Islet of Langerhans (tissue), 1 donor: ENCODE data around the gene ARL5A.

ENCODE experiments used
- FAIRE-seq: peaks from one replicate; lab custom pipeline; 2011; peaks lifted over from hg19 to GRCh38; lab: Jason Lieb, UNC

The ARL5A gene

DNA sequence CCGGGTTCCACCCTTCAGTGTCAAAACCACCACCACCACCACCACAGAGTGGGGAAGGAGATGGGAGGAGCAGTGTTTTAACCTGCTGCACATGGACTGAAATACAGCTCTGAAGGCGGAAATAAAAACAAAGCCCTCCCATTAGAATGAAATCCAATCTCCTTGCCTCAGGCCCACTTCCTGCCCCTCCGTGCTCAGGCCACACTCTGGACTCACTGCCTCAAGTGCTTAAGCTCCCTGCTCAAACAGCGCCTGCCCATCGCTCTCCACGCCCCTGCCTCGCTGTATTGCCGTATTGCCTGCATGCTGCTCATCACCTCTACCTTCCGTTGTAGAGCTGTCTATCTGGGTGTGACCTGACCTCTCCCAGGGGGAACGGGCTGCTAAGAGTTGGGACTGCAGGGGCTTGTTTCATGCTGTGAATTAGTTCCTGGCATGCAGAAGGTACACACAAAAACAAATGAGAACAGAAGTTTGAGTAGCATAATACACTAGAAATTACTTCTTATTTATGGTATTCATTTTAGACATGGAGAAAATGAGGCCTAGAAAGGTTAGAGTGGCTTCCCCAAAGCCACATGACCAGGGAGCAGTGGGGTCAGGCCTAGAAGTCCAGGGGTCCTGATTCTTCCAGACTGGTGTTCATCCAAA is 62.3 kb downstream of the ARL5A start:
- FAIRE-seq: no peak

DNA sequence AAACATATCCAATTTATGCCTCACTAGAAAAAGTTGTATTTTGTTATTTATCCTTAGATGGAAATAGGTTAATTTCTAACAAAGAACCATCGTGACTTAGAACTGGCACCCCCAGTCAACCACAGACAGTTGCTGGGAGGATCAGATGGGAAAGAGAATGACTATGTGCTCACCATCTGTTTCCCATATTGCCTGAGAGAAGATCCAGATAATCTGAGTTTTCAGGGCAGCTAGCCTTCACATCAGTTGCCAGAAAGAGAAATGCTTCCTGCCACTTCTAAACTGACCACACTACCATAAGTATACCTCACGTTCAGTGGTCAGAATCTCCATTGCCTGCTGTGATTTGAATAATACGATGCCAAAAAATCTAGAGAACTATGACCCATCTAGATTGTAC is 65.5 kb downstream of the ARL5A start:
- FAIRE-seq: no peak

DNA sequence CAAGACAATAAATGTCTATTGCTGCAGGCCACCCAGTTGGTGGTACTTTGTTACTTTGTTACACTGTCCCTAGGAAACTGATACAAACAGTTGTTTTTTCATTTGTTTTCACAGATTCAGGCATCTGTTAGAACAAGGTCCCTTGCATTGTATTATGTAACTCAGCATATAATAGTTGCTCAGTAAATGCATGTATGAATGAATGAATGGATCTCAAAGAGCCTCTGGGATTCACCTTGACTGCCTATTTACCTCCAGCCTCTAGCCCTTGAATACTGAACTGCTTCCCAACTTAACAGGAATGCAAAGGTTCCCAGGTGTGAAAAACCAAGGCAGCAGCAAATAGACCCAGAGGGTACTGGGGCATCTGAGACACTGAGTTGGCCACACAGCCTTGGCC is 66.5 kb downstream of the ARL5A start:
- no peak for FAIRE-seq

- FAIRE-seq: no peak
Measured at GRCh38 chr2:151761193-151761592, 67.0 kb downstream of the ARL5A start.

DNA sequence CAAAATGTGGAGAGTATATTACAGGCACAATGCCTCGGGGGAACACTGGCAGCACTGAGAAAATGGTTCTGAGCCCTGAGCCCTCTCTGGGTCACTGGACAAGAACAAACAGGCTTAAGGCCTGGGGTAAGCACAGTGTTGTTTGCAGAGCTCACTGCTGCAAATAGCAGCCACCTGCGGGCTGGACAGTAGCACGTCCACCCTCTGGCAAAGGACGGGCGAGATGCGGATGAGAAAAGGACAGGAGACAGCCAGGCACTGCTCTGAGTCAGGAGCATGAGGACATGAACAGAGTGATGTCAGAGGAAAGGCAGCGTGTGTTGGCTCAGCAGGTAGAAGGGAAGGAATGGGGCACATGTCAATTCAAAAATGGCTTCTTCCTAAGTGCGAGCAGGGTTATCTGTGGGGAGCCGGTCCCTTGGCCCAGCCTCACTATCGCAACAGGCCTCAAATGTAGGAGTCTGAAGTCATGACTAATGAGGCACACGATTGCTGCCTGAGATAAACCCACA is 68.0 kb downstream of the ARL5A start:
- no peak for FAIRE-seq

GRCh38 chr2:151758744-151759143 is 69.5 kb downstream of the ARL5A start:
- no peak for FAIRE-seq

DNA sequence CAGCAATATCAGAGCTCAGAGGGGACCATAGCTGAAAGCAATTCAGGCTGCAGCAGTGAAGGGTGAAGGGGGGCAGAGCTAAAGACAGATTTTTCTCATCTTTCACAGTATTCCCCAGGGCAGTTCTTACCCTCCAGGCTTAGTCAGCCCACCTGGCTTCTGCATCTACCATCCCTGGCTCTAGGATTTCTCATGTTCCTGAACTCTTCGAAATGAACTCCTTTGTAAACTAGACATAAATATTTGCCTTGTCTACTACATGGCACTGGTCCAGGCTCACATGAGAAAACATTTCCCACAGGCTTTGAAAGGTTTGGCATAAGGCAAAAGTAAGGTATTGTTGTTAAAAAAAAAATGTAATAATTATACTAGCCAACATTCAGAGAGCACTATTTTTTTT is 70.4 kb downstream of the ARL5A start:
- no peak for FAIRE-seq

- no peak for FAIRE-seq
Measured at GRCh38 chr2:151756820-151757219, 71.4 kb downstream of the ARL5A start.

DNA sequence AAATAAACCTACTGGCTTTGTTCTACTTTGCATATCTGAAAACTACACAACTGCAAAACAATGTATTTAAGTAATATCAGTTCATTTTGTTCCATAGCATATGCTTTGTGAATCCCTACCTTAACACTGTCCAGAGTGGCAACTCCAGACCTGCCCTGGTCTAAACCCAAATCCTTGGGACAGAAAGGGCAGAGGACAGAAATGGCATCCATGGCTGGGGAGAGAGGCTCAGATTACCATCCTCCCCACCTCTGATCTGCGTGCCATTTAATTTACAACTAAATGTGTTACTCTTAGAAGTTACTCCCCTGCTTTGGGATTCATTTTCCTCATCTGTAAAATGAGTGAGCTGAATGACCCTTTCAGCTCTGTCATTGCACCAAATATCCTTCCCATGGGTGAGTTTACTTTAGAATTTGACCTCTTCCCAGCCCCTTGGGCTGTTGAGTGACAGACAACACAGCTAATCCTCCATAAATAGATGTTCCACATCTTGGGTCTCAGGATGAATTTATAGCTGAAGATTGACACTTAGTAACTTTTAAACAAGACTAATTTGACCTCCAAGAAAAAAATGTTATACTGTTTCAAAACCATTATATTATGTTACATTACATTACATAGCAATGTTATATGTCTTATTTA is 73.8 kb downstream of the ARL5A start:
- FAIRE-seq: no peak

DNA sequence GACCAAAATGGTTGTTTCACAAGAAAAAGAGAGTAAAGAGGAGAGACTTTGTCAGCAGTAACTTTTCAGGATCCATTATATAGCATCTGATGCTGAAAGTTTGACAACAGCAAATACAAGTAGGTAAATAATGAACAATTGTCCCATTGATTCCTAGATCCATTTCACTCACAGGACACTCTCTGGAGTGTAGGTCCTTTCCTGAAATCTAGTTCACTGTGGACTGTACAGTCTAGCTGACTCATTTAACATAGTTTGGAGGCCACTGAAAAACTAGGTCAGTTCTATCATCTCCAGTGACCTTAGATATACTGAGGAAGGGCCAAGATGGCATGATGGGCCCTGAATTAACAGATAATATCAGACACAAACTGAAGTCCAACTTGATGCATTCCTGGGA is 74.7 kb downstream of the ARL5A start:
- FAIRE-seq: no peak
